AG09319 (cell line): Measurements from ENCODE around the gene TBL1XR1.
A peak's percentile ranks its signal among the peaks of the same experiment; 100 is the strongest.

Experiments used
- DNase-seq: peaks from one replicate; pipeline ENCODE4 v3.0.0-alpha.2; 2010; ENCODE audit warnings: low read depth; ENCODE audit errors: extremely low read depth
- CTCF ChIP-seq: IDR thresholded peaks from 2 replicates; pipeline ENCODE4 v1.5.1; 2011; ENCODE audit warnings: low read depth, mild to moderate bottlenecking, inconsistent platforms, low read length, moderate library complexity

TBL1XR1 gene

GRCh38 chr3:177041730-177042551 lies 155.3 kb downstream of the TBL1XR1 start:
- TF ChIP-seq CTCF = no peak
- DNase-seq = no peak

GRCh38 chr3:177041021-177041729 lies 156.1 kb downstream of the TBL1XR1 start:
- TF ChIP-seq CTCF = no peak
- peak; percentile 49 for DNase-seq

GRCh38 chr3:177039490-177040274 lies 157.6 kb downstream of the TBL1XR1 start:
- TF ChIP-seq CTCF = no peak
- no peak for DNase-seq

GRCh38 chr3:177037241-177037640 lies 160.0 kb downstream of the TBL1XR1 start:
- no peak for DNase-seq
- no peak for TF ChIP-seq CTCF

- TF ChIP-seq CTCF = no peak
- no peak for DNase-seq
These were observed 161.6 kb downstream of the TBL1XR1 start for GRCh38 chr3:177035676-177036075.

GRCh38 chr3:177034832-177035475 lies 162.3 kb downstream of the TBL1XR1 start:
- no peak for TF ChIP-seq CTCF

More at GRCh38 chr3:177034832-177035475, 162.3 kb downstream of the TBL1XR1 start:
- no peak for DNase-seq
